ENCODE data around the gene CMC1. TPM values are rescaled to one million over a fixed set of nuclear protein-coding genes. Genes with fewer than 3 reads are reported as not detected.

Gene CMC1
- total RNA-seq, 4 donors from 2014 or later = 5.0 to 26.5 (median 8.6) TPM

DNA sequence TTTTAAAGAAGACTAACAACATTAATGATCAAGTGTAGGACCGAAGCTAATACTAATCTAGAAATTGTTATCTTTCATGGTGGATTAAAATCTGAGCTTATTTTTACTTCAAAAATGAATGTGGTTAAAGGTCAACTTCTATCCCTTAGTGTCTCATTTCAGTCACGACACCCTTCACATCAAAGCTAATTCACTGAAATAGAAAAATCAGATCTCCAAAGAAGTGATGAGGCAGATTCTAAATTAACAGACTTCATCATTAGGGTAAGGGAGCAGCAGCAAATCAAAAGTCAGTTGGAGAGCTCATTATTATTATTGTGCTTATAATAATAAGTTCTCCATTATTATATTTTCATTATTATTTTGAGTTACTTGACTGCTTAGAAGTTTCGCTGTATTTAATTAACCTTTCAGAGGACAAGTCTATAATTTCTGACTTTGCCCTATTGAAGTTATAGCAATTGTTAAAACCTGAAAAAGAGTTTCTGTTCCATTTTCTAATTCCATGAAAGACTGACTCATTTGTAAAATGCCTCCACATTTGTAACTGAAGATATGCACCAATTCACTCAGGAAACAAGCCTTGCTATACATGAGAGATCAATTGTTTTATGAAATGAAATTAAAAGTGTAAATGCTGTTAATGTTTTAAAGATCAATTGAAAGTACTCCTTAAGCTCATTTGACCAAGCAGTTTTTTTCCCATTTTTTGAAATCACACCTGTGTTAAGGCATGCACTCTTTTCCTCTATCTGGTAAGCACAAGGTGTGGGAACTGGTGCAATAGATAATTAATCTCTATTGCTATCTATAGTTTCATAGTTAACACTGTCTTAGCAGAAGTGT is 23.1 kb upstream of the CMC1 start:
- Histone ChIP-seq H3K27me3 (no peaks in the 10 kb centered on the region), H3K36me3 (no peaks in the 10 kb centered on the region), H3K4me3 (no peak overlapping the region), H3K27ac (no peak overlapping the region), H3K9me3 (peaks cover 0 to 7% (median 3%) of the 10 kb centered on the region in 3 donors), H3K4me1 (no peaks in the 10 kb centered on the region)
- intact Hi-C loops (cut with DNase I) = no loop called here
- TF ChIP-seq, protein P1, sequence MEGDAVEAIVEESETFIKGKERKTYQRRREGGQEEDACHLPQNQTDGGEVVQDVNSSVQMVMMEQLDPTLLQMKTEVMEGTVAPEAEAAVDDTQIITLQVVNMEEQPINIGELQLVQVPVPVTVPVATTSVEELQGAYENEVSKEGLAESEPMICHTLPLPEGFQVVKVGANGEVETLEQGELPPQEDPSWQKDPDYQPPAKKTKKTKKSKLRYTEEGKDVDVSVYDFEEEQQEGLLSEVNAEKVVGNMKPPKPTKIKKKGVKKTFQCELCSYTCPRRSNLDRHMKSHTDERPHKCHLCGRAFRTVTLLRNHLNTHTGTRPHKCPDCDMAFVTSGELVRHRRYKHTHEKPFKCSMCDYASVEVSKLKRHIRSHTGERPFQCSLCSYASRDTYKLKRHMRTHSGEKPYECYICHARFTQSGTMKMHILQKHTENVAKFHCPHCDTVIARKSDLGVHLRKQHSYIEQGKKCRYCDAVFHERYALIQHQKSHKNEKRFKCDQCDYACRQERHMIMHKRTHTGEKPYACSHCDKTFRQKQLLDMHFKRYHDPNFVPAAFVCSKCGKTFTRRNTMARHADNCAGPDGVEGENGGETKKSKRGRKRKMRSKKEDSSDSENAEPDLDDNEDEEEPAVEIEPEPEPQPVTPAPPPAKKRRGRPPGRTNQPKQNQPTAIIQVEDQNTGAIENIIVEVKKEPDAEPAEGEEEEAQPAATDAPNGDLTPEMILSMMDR (IDR thresholded peaks at IDR 0.05) = no peak
- no peak for TF ChIP-seq POLR2A (IDR thresholded peaks at IDR 0.05)
- no peak for DNase-seq
- 67 to 74% methylated on average over 3 of the region's 3 CpGs for WGBS, 2 donors

DNA sequence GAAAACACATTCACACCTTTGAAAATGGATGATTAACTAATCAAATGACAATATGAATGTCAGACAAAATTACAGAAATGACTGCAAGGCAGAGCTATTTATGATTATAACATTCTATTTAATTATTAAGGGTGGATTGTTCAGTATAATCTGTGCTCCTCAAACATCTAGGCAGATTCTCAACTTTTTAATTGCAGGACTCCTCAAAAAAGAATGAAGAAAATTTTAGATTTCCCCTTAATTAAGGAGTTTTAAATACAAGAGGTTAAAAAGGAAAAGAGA is 22.6 kb upstream of the CMC1 start:
- no peak overlapping the region for H3K4me3 ChIP-seq
- TF ChIP-seq POLR2A (IDR thresholded peaks at IDR 0.05) = no peak
- TF ChIP-seq, protein P1 (IDR thresholded peaks at IDR 0.05) = no peak
- no peak for DNase-seq
- intact Hi-C loops (cut with DNase I) = no loop called here
- no peak overlapping the region for H3K27ac ChIP-seq
- H3K9me3 ChIP-seq = peaks cover 0 to 7% (median 3%) of the 10 kb centered on the region in 3 donors
- no peaks in the 10 kb centered on the region for H3K27me3 ChIP-seq
- no peaks in the 10 kb centered on the region for H3K4me1 ChIP-seq
- no peaks in the 10 kb centered on the region for H3K36me3 ChIP-seq

DNA sequence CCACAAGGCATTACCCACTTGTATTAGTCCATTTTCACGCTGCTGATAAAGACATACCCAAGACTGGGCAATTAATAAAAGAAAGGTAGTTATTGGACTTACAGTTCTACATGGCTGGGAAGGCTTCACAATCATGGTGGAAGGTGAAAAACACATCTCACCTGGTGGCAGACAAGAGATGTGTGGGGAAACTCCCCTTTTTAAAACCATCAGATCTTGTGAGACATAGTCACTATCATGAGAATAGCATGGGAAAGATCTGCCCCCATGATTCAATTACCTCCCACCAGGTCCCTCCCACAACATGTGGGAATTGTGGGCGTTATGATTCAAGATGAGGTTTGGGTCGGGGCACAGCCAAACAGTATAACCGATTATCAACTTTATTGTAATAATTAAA is 17.0 kb upstream of the CMC1 start:
- TF ChIP-seq POLR2A (IDR thresholded peaks at IDR 0.05) = no peak
- TF ChIP-seq, protein P1 (IDR thresholded peaks at IDR 0.05) = no peak
- Histone ChIP-seq H3K9me3 (no peaks in the 10 kb centered on the region), H3K36me3 (no peaks in the 10 kb centered on the region), H3K27ac (no peak overlapping the region), H3K4me1 (no peaks in the 10 kb centered on the region), H3K4me3 (no peak overlapping the region), H3K27me3 (no peaks in the 10 kb centered on the region)
- DNase-seq = no peak
- WGBS, 2 donors = 82 to 86% methylated on average over 4 of the region's 4 CpGs
- intact Hi-C loops (cut with DNase I) = no loop called here

DNA sequence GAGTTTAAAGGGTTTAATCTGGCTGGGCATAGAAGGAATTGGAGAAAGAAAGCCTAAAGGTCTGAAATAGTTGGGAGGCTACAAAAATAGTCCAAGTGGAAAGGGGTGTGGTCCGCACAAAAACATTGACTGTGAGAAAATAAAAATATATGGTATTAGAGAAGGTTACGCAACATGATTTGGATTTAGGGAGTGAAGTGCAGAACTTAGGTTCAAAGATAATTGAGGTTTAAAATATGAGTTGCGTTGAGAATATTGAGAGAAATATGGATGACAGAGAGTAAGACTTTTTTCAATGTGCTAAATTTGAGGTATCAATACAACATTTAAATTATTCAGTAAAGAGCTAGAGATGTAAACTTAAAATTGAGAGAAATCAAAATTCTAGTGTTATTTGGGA is 15.4 kb upstream of the CMC1 start:
- Histone ChIP-seq H3K27me3 (no peaks in the 10 kb centered on the region), H3K9me3 (no peaks in the 10 kb centered on the region), H3K27ac (no peak overlapping the region), H3K4me3 (no peak overlapping the region), H3K36me3 (no peaks in the 10 kb centered on the region), H3K4me1 (no peaks in the 10 kb centered on the region)
- DNase-seq = no peak
- intact Hi-C loops (cut with DNase I) = no loop called here
- TF ChIP-seq POLR2A (IDR thresholded peaks at IDR 0.05) = no peak
- TF ChIP-seq, protein P1 (IDR thresholded peaks at IDR 0.05) = no peak
- 85 to 90% methylated on average over 3 of the region's 3 CpGs for WGBS, 2 donors

DNA sequence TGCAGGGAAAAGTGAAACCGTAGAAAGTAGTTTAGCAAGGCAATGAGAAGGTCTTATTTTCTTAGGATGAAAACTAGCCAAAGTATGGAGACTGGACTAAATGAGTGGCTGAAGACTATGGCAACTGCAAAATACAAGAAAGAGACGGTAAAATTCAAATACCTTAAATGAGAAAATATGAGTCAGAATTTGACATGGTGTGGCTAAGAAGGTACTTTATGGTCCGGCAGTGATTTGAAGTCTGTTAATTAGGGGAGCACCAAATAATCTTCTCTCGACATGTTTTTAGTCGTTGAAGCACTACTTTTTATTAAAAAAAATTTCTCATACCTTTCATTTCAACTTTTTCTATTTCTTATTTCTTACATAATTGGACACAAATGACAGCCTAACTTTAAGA is 12.8 kb upstream of the CMC1 start:
- Histone ChIP-seq H3K27me3 (no peaks in the 10 kb centered on the region), H3K9me3 (no peaks in the 10 kb centered on the region), H3K27ac (no peak overlapping the region), H3K4me1 (no peaks in the 10 kb centered on the region), H3K4me3 (no peak overlapping the region), H3K36me3 (no peaks in the 10 kb centered on the region)
- DNase-seq = no peak
- TF ChIP-seq, protein P1 (IDR thresholded peaks at IDR 0.05) = no peak
- TF ChIP-seq POLR2A (IDR thresholded peaks at IDR 0.05) = no peak
- intact Hi-C loops (cut with DNase I) = no loop called here
- WGBS, 2 donors = 85 to 95% methylated on average over 5 of the region's 5 CpGs

All from esophagus squamous epithelium (tissue), 5 donors.